ENCODE results near the gene ARG2. TPM values are rescaled to one million over a fixed set of nuclear protein-coding genes. Genes with fewer than 3 reads are reported as not detected.
"Not testable (repeated sequence)": the region's sequence is repeated elsewhere in the genome, so short reads cannot be mapped to it uniquely, and the experiment has no call there.

ARG2 gene
- total RNA-seq, 1 donor from 2014 or later = 6.0 TPM

DNA sequence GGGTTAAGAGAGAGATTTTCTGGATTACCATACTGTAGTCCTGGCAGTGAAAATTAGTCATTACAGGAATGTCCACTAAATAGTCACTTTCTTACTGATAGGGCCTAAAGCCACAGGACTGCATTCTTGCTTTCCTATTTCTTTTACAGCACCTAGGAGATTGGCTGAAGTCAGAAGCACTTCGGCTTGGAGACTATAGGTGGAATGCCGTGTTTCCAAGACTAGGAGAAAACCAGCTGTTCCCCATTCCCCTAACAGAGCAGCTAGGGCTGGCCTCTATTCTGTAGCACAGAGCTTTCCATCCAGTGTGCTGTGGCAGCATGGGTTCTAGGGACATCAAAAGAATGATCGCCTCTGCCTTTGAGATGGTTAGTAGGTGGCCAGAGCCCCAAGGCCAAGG, 34.7 kb upstream of the ARG2 start:
- no peak for DNase-seq (ENCODE audit: low spot score)

DNA sequence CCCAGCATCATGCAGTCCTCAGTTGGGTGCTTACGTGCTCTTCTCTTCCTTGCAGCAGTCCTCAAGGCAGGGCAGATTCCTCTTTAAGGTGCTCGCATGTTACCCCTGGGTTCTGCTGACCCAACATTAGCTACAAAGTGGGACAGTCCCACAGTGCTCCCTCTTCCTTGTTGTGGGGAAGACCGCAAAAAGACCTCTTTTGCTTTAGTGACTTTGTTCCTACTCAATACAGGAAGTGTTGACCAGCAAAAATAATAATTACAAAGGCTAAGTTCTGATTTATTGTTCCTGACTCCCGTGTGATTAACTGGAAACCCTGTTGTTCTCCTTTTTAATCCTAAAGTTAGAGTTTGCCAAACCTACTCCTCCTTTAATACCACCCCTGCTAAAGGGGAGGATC, 33.4 kb upstream of the ARG2 start:
- no peak for DNase-seq (ENCODE audit: low spot score)

DNA sequence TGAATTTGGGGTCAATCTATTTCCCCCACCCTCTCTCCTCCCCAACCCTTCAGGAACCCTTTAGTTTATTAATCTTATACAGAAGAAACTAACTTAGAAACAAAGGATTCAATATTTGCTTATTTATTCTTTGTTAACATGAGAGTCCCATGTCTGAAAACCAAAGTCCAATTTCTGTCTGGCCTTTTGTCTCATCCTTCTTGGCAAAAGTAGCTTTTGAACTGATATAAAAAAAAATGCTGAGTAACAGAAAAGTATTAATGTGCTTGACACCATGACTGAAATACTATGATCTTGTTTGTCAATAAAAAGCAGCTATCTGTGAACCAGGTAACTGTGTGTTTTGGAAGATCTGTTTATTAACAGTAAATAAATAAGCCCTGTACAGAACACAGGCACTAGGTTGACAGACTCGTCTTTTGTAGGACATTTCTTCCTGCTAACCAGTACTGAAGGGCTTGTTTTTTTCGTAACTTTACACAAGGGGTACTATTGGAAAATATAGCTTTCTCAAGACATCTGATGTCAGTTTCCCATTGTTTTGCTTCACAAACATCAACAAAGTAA, 30.4 kb upstream of the ARG2 start:
- DNase-seq (ENCODE audit: low spot score) = no peak

DNA sequence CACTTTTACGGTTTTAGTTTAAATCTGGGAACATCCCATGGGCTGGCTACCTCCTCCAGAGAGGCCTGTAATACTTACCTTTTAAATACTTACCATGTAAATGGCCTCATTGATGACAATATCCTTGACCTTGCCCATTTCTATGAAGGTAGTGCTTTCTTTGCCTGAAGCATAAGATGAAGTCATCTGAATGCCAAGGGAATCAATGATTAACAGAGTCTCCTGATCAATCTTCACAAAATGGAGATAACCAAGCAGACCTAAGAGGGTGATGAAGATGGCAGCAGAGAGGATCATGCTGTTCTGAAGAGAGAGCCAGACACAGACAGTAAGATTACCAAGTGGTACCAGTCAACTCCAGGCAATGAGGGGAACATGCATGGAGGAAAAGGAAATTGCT, 26.1 kb upstream of the ARG2 start:
- not testable (repeated sequence) for DNase-seq (ENCODE audit: low spot score)

DNA sequence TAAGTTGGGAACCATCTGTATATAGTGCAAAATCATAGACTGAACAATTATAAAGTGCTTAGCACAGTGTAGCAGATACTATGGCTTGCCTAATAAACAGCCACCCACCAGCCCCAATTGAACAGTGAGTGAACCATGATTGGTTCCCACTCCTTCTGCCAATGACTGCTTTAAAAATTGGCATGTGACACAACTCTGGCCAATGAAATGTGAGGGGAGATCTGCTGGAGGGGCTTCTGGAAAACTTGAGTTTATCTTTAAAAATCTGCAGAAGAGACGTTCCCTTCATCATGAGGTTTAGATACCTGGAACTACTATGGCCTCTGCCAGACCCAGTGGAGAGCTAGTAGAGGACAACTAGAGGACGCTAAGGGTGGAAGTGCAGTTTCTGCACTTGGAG, 24.3 kb upstream of the ARG2 start:
- no peak for DNase-seq (ENCODE audit: low spot score)

DNA sequence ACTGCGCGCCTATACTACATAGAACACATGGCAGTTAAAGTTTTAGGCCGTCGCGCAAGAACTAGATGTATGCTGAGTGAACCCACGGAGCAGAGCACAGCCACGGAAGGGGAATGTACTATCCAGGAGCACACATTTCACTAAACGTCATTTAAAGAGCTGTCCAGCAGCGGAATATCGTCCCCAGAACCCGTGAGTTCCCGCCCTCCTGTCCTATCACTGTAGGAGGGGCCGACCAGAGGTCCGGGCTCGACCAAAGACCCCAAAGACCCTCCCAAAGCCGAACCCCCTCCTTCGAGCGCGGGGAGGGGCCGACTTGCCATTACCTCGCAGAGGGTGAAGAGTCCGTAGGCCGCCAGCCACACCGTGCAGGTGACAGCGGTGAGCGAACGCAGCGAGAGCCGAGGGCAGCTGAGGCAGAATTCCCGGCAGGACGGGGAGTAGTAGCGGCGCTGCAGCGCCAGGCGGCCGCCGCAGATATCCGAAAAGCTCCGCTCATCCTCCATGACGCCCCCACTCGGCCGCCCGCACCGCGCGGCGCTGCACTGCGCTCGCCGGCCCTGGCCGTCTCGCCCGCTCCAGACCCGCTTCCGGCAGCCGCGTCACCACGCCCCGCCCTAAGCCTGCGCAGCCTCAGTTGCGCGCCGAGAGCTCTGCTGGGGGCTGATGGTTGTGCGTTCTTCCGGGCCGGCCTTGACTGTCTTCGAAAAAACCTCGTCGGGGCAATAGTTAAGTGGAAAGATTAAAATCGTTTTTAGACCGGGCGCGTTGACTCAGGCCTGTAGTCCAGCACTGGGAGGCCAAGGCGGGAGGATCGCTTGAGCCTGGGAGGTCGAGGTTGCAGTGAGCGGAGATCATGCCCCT, 19.8 kb upstream of the ARG2 start, which contains the start of gene PIGH:
PIGH (minus strand) TSS at position 571 of the 864 bp plus-strand sequence; CDS start at position 506, 65 bp downstream.
- DNase-seq (ENCODE audit: low spot score) = peak; percentile 93

DNA sequence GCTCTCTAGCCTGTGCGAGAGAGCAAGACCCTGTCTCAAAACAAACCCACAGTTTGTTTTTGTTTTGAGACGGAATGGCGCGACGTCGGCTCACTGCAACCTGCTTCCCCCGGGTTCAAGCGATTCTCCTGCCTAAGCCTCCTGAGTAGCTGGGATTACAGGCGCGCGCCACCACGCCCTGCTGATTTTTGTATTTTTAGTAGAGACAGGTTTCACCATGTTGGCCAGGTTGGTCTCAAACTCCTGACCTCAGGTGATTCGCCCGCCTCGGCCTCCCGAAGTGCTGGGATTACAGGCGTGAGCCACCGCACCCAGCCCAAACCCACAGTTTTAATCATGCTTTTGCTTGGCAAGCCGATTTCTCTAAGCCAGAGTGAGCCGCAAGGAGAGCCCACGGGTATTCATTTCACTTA, 19.2 kb upstream of the ARG2 start:
- DNase-seq (ENCODE audit: low spot score) = not testable (repeated sequence)

DNA sequence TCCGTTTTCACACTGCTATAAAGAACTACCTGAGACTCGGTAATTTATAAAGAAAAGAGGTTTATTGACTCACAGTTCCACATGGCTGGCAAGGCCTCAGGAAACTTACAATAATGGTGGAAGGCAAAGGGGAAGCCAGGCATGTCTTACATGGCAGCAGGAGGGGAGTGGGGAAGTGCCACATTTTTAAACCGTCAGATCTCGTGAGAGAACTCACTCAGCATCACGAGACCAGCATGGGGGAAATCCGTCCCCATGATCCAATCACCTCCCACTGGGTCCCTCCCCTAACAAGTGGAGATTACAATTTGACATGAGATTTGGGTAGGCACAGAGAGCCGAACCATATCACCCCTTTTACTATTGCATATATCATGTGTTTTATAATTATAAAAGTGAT, 17.6 kb upstream of the ARG2 start:
- no peak for DNase-seq (ENCODE audit: low spot score)

DNA sequence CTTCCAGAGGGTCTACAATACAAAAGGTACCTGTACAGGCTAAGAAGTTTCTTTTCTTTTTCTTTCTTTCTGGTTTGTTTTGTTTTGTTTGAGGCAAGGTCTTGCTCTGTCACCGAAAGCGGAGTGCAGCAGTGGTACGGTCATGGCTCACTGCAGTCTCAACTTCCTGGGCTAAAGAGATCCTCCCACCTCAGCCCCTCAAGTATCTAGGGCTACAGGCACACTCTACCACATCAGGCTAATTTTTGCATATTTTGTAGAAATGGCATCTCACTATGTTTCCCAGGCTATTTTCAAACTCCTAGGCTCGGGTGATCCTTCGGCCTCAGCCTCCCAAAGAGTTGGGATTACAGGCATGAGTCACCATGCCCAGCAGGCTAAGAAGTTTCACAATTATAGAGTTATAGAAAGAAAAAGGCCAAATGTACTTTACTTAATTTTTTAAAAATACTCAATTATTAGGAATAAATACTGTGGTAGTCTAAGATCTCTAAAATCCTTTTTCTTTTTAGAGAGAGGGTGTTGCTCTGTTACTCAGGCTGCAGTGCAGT, 16.6 kb upstream of the ARG2 start:
- no peak for DNase-seq (ENCODE audit: low spot score)

DNA sequence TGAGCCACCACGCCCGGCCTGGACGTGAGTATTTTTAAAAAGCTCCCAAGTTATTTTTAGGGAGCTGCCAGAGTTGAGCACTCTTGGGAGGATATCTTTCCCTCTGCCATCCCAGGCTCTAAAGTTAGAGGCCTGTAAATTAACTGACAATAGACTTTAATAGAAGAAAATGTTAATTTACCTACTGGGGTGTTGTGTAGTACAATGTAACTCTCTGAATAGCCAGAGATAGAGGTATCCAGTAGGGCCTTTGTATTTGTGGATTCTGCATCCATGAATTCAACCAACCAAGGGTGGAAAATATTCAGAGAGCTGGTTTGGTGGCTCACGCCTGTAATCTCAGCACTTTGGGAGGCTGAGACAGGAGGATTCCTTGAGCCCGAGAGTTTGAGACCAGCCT, 12.1 kb upstream of the ARG2 start:
- DNase-seq (ENCODE audit: low spot score) = no peak

DNA sequence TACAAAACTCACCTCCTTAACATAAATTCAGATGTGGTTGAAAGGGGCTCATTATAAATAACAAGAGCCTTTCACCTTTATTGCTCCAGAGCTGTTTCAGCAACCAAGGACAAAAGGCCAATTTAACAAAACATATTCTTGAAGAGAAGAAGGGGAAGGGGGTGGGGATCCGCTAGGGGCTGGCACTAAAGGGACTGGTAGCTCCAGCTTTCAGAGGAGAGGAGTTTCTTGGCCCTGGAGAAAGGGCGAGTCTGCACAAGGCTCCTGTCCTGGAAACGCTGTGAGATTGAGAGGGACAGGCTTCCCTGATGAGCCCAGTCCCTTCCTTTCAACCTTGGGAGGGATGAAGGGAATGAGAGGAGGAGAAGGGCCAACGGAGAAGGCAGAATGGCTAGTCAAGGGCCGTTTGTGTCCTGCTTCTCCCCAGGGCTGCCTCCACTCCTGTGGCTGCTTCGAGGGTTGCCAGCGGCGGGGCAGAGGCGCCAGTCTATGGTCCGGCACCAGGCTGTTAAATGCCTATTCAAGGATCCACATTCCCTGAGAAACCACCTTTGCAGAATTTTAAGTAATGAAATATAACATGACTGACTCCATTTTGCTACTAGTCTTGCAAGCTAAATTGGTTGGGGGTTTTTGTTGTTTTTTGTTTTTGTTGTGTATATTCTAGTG, 9.9 kb upstream of the ARG2 start:
- DNase-seq (ENCODE audit: low spot score) = no peak

DNA sequence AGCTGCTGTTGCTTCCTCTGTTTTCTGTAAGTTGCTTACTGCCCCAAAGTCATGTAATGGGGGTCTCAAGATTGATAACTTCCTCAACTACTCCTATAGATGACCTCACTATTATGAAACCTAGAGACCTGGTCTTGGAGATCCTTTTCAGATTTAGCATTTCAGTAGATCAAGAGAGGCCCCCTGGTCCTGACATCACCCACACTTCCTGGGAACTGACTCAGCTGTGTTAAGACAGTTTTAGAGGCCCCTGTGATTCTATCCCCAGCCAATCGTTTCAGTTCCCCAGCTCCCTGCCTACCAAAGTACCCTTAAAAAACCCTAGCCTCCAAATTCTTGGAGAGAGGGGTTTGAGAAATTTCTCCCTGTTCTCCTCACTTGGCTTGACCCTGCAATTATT, 9.2 kb upstream of the ARG2 start:
- no peak for DNase-seq (ENCODE audit: low spot score)

DNA sequence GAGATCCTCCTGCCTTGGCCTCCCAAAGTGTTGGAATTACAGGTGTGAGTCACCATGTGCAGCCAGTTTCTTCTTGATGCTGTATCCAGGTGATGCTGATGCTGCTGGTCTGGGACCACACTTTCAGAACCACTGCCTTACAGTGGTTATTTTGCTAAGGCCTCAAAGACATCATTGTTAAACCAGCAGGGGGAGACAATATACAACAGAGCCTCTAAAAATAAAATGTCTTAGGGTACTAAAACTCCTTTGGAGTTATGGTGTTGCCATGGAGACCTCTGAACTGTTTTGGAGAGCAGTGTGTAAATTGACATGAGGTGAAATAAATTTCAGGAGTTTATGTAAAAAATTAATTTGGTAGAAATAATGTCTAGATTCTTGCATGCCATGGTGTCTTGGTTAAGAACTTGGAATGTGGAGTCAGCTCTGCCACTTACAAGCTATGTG, 1.1 kb upstream of the ARG2 start:
- DNase-seq (ENCODE audit: low spot score) = no peak

DNA sequence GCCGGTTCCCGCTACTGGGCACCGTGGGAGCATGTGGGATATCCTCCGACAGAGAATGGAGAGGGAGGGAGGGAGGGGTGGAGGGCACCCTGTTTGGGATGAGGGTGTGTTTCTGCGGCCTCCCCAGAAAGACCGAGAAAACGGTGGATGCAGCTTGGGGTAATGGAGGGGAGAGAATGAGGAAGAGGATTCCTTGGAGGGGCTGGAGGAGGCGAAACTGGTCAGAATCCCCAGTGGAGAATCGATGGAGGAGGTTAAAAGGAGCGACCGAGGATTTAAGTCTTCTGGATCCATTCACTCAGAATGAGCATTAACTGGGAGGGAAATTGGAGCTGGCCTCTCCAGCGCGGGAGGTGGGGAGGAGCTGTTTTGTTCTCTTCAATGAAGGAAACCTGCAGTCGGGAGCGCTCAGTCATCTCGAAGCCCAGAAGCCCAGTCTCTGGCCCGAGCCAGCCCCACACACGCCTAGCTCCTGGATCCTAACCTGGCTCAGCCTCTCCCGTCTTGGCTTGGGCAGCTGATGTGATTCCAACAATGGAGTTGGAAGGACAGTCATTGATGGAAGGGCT, 581 bp downstream of the ARG2 start:
- DNase-seq (ENCODE audit: low spot score) = peak; percentile 45

DNA sequence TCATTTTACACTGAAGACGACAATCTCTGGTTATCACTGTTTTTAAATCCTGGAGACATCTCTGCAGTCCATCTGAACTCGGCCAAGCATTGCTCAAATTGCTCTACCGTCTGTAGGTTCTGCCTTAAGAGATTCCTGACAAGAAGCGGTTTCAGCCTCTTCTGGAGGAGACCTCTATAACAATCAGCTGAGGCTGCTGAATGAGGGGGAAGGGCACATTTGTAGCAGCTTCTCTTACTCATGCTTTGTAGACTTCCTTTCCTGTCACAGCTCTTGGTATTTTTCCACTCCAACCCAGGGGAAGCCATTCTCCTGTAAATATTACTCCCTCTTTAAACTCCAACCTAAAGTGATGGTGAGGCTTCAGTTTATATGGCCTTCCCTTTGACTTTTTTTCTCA, 3.0 kb downstream of the ARG2 start:
- peak; percentile 51 for DNase-seq (ENCODE audit: low spot score)

DNA sequence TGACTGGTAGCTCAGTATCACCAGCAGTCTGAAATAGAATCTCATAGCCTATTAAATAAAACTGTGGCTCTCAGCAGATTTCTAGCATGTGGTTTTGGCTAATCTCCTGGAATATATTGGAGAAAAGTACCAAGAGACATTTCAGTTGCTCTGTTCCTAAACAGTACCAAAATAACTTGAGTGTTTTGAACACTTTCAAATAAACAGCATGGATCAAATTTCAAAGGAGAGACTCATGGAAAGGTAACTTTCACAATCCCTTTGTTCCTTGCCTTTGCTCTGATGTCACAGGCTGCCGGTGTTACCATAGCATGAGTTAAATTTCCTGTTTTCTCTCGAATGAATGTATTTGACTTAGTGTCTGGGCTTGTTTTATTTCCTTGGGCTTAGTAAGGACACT, 3.4 kb downstream of the ARG2 start:
- peak; percentile 49 for DNase-seq (ENCODE audit: low spot score)

DNA sequence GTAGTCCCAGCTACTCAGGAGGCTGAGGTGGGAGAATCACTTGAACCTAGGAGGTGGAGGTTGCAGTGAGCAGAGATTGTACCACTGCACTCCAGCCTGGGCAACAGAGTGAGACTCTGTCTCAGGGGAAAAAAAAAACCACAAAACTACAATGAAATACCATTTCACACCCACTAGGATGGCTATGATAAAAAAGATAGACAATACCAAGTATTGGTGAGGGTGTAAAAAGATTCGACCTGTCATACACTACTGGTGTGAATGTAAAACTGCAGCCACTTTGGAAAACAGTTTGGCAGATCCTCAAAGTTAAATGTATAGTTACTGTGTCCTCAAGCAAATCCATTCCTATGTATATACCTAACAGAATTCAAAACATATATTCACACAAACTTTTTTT, 6.4 kb downstream of the ARG2 start:
- DNase-seq (ENCODE audit: low spot score) = not testable (repeated sequence)

DNA sequence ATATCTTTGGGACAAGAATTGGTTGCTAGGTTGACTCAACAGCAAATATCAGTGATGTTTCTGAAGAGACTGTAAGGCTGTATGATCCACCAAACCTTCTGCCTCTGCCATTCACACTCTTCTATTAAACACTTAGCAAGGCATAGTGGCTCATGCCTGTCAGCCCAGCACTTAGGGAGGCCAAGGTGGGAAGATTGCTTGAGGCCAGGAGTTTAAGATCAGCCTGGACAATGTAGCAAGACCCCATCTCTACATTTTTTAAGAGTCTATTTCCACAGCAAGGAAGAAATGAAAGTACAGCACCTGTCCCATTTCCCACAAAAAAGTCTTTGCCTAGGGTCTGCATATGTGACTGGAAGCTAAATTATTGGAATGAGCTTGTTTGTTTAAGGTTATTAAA, 7.8 kb downstream of the ARG2 start:
- no peak for DNase-seq (ENCODE audit: low spot score)

DNA sequence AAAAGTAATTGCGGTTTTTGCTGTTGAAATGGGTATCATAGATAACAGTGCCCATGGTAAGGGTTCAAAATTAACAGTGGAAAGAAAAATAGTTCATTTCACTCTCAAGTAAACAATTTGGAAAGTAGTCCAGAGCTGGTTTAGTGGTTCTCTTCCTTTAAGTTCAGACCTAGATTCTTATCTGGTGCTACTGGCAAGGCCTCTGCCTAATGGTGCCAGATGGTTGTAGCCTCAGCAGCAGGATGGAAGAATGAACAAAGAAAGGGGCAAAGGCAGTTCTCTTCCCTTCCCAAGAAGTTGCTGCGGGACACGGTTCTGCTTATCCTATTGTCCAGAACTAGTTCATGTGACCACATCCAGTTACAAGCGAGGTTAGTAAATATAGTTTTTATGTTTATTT, 10.5 kb downstream of the ARG2 start:
- DNase-seq (ENCODE audit: low spot score) = no peak

DNA sequence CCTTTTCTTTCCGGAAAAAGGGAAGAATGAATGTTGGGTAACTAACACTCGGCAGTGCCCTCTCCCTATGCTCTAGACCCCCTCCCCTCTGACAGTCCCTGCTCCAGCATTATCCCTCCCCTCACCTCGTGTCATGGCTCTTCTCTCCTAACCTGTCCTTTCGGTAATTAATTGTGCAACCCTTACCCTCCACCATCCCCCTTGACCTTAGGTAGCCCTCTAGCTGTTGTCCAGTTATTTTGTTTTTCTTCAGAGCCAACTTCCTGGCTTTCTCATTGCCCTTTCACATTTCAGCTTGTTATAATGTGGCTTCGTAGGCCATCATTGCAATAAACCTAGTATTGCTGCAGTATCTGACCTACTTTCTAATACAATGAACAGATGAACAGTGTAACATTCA, 11.2 kb downstream of the ARG2 start:
- no peak for DNase-seq (ENCODE audit: low spot score)

DNA sequence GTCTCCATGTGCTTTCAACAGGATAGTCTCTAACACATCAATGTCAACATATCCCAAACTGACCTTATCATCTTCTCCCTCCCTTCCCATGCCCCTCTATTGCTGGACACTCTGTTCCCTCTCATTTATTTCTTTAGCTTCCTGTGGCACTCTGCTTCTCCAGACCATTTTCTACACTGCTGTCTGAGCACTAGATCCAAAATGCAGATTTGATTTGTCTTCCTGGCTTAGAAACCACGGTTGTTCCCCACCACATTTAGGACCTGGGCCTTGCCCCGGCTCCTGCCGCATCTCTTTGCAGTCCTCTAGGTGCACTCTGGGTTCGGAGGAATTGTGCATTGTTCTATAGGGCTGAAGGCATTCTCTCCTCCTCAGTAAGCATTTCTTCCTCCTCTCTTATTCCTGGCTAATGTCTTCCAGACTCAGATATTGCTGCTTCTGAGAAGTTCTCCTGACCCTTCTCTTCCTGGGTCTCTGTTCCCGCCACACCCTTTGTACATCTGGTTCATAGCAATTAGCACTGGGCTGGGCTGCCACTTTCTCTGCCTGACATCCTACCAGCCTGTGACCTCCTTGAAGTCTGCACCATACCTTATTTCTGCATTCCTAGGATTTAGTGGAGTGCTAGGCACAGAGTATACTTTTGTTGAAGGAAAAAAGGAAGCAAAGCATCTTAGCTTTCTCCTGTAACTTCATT, 13.9 kb downstream of the ARG2 start:
- no peak for DNase-seq (ENCODE audit: low spot score)
